ENCODE measurements around the gene EEFSEC.

- TF ChIP-seq CTCF (IDR thresholded peaks at IDR 0.05) (no peak), POLR2A (IDR thresholded peaks at IDR 0.05) (no peak)
Measured at GRCh38 chr3:128131897-128132646, 21.2 kb upstream of the EEFSEC start.

All from esophagus squamous epithelium (tissue), 4 donors.